ENCODE data around the gene PLIN5. TPM values are rescaled to one million over a fixed set of nuclear protein-coding genes. Genes with fewer than 3 reads are reported as not detected.

PLIN5 gene, protein sequence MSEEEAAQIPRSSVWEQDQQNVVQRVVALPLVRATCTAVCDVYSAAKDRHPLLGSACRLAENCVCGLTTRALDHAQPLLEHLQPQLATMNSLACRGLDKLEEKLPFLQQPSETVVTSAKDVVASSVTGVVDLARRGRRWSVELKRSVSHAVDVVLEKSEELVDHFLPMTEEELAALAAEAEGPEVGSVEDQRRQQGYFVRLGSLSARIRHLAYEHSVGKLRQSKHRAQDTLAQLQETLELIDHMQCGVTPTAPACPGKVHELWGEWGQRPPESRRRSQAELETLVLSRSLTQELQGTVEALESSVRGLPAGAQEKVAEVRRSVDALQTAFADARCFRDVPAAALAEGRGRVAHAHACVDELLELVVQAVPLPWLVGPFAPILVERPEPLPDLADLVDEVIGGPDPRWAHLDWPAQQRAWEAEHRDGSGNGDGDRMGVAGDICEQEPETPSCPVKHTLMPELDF
- total RNA-seq = 17.1 TPM

DNA sequence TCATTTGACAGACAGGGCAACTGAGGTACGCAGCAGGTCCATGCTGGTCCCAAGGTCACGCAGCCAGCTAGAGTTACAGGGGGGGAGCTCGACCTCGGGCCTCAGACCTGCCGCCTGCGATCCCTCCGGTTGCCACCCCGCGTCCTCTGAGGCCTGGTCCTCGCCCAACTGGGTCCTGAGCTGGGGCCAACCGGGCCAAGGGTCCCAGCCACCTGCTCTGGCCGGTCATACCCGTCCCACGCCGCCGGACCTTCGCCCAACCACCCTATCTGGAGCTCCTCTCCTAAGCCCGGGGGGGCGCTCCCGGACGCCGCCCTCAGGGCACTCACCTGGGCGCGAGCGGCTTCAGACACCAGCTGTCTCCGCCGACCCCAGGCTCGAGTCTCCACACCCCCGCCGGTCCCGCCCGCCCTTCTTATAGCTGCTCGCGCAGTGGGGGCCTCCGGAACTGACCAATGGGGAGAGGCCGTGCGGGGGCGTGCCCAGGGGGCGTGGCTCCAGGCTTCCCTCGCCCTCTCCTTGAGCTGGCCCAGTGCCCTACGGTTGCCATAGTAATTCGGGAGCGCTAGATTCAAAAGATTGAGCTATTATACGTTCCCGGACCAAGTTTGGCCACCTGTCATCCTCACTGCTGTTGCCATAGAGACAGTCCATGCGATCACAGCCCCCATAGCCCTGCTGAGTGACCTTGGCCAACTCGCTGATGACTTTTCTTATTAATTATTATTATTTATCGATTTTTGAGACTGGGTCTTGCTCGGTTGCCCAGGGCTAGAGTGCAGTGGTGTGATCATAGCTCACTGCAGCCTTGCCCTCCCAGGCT lies at the start of gene PLIN5:
PLIN5 (minus strand) TSS at position 389 of the 823 bp plus-strand sequence. CDS start 1,150 bp downstream, outside the sequence.
- Histone ChIP-seq H3K36me3 (no peaks in the 10 kb centered on the region), H3K27me3 (no peaks in the 10 kb centered on the region), H3K27ac (no peak within 1 kb of the TSS), H3K4me3 (peak within 1 kb of the TSS; percentile 6 to 12), H3K9me3 (no peaks in the 10 kb centered on the region), H3K4me1 (peaks cover 0 to 2% of the 10 kb centered on the region in 2 donors)
- TF ChIP-seq, protein P1, sequence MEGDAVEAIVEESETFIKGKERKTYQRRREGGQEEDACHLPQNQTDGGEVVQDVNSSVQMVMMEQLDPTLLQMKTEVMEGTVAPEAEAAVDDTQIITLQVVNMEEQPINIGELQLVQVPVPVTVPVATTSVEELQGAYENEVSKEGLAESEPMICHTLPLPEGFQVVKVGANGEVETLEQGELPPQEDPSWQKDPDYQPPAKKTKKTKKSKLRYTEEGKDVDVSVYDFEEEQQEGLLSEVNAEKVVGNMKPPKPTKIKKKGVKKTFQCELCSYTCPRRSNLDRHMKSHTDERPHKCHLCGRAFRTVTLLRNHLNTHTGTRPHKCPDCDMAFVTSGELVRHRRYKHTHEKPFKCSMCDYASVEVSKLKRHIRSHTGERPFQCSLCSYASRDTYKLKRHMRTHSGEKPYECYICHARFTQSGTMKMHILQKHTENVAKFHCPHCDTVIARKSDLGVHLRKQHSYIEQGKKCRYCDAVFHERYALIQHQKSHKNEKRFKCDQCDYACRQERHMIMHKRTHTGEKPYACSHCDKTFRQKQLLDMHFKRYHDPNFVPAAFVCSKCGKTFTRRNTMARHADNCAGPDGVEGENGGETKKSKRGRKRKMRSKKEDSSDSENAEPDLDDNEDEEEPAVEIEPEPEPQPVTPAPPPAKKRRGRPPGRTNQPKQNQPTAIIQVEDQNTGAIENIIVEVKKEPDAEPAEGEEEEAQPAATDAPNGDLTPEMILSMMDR (IDR thresholded peaks at IDR 0.05) = no peak
- DNase-seq (ENCODE audit: low spot score in 2 of 2) = no peak
- intact Hi-C loops (cut with DNase I) = no loop called here

DNA sequence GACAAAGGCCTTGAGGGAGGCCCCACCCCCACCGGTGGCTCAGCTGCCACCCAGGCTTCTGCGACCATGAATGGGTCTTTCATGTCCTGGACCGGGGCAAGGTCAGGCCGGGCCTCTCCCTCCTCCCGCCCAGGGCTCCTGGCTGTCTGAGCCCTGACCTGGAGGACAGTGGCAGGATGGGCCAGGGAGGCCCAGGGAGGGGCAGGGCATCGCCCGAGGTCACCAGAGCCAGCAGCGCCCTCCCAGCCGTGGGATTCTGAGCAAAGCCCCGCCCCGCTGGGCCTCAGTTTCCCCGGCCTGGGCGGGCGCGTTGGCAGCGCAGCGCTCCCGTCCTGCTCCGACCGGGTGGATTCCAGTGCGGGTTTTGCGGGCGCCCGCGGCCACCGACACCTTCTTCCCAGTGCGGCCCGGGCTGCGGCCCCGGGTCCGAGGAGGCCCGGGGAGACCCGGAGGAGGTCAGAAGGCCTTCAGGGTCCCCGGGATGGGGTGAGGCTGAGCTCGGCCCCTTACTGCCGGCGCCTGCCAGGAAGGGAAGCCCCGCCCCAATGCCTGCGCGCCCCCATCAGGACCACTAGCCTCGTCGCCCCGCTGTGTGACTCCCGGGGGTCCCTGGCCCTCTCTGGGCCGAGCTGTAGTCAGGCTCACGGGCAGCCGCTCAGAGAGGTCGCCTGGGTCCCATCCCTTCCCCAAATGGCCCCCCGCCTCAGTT lies 49.1 kb upstream of the PLIN5 start:
- H3K36me3 ChIP-seq = no peaks in the 10 kb centered on the region
- no peaks in the 10 kb centered on the region for H3K4me1 ChIP-seq
- peak overlapping the region; percentile 33 to 36 for H3K4me3 ChIP-seq
- H3K9me3 ChIP-seq = no peaks in the 10 kb centered on the region
- no peak overlapping the region for H3K27ac ChIP-seq
- TF ChIP-seq, protein P1 (IDR thresholded peaks at IDR 0.05) = no peak
- peaks cover 24% of the 10 kb centered on the region for H3K27me3 ChIP-seq
- no peak for DNase-seq (ENCODE audit: low spot score in 2 of 2)
- intact Hi-C loops (cut with DNase I) = no loop called here

DNA sequence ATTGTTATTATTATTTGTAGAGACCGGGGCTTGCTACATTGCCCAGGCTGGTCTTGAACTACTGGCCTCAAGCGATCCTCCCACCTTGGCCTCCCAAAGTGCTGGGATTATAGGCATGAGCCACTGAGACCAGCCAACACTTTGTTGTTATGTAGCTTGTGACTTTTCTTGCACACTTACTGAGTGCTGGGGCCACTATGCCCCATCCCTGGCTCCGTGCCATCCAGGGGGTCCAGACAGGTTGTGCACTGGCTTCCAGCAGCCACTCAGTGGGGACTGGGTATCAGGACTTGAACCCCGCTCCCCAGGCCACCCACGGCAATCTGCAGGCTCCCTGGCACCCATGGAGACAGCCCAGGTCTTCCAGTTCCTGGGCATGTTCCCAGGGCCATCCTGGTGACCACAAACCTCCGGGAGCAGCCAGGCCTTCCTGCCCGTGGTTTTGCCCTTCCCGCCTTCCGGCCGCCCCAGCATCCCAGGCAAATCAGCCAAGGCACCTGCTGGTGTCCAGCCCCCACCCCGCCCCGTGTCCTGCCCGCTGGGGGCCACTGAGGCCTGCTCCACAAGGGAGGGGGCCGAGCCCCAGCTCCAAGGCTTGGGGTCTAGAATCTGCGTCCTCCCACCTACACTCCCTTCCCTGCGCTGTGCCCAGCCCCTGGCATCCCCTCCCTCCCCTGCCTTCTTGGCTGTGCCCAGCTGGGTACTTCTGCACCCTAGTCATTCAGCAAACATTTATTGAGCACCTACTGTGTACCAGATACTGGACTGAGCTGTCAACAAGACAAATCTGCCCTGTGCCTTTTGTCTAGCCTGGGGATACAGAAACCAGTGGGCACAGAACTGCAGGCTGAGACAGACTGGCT lies 48.2 kb upstream of the PLIN5 start:
- TF ChIP-seq, protein P1 (IDR thresholded peaks at IDR 0.05) = no peak
- Histone ChIP-seq H3K4me1 (no peaks in the 10 kb centered on the region), H3K9me3 (no peaks in the 10 kb centered on the region), H3K27me3 (peaks cover 24% of the 10 kb centered on the region), H3K4me3 (no peak overlapping the region), H3K36me3 (no peaks in the 10 kb centered on the region), H3K27ac (no peak overlapping the region)
- intact Hi-C loops (cut with DNase I) = no loop called here
- no peak for DNase-seq (ENCODE audit: low spot score in 2 of 2)

DNA sequence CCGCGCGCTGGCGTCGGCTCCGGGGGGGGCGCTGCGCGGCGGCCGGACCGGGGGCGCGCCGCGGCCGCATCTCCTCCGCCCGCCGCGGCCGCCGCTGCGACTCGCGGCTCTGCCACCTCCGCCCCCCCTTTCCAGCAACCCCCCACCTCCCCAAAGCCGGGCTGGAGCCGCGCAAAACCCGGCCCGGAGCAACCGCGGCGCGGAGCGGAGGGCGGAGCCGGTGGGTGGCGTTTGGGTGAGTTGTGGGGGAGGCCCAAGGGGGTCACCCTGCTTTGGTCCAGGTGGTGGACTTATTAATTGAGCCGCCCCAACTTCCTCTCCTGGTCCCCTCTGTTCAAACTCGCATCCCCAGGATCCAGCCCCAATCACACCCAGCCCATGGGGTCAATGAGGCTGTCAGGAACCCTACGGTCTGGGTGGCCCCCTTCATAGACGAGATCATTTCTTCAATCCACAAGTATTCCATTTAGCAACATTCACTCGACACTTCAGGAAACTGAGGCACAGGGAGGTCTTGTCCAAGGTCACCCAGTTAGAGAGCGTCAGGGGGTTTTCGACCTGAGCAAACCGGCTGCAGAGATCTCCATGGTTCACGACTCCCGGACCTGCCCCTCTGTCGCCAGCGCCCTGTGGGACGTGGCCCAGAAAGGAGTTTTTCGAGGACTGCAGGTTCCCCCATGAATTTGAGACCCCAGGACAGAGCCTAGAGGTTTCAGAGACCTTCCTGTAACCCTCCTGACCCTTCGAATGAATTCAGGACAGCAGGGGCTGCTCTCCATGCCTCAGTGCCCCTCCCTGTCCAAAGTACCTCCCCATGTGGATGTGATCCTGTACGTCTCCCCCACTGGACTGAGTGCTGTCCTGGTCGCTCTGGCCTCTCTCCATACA lies 46.9 kb upstream of the PLIN5 start:
- TF ChIP-seq, protein P1 (IDR thresholded peaks at IDR 0.05) = no peak
- no peaks in the 10 kb centered on the region for H3K36me3 ChIP-seq
- no peaks in the 10 kb centered on the region for H3K4me1 ChIP-seq
- no peak overlapping the region for H3K4me3 ChIP-seq
- H3K27ac ChIP-seq = no peak overlapping the region
- intact Hi-C loops (cut with DNase I) = no loop called here
- no peak for DNase-seq (ENCODE audit: low spot score in 2 of 2)
- no peaks in the 10 kb centered on the region for H3K9me3 ChIP-seq
- H3K27me3 ChIP-seq = peaks cover 24% of the 10 kb centered on the region
